ENCODE measurements around the gene BBX.

BBX gene

DNA sequence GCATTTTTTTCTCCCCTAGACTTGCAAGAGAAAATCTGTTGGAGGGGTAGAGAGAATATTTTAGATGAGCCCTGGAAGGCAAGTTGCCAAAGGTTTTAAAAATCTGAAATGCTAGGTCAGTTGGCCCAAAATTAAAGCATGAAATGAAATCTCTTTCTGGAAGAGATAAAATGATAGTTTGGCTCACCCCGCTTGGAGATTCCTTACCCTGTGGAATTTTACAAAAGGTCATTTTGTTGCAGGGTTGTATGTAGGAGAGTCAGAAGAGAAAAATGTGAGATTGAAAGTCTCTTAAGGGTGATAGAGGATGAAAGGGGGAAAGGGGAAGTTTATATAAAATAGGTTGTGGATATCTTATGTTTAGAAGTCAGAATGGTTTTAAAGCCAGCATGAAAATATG, 290.3 kb downstream of the BBX start:
- Histone ChIP-seq H3K4me2 (ENCODE audit: low read length) (peak overlapping the region; percentile 38), H3K9ac (ENCODE audit: low read depth, low read length) (no peak overlapping the region), H3K4me3 (ENCODE audit: low read length) (peak overlapping the region; percentile 20), H3K27me3 (ENCODE audit: control insufficient read depth, insufficient read depth, low read length) (no peaks in the 10 kb centered on the region), H3K4me1 (ENCODE audit: control insufficient read depth, insufficient read depth, low read length) (peaks cover 15% of the 10 kb centered on the region), H3K9me3 (replicated peaks; ENCODE audit: low read length) (no peaks in the 10 kb centered on the region), H3K36me3 (ENCODE audit: insufficient read depth, low read length) (no peaks in the 10 kb centered on the region)

DNA sequence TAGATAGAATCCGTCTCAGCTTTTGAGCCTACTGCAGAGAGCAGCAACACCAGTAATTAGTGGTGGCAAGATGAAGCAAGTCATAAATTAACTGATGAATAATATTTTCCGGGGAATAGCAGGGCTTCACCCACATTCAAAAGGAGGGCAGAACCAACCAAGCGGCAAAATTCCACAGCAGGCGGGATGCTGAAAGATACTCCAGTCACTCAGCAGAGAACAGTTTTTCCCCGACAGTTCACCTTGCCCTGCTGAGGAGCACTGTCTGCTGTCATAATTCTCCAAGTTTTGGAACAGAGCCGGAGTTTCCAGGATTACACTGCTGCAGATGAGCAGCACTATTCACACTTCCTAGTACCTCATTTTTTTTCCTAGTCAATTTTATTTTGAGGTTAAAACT, 293.3 kb downstream of the BBX start:
- Histone ChIP-seq H3K9me3 (replicated peaks; ENCODE audit: low read length) (no peaks in the 10 kb centered on the region), H3K27me3 (ENCODE audit: control insufficient read depth, insufficient read depth, low read length) (no peaks in the 10 kb centered on the region), H3K4me1 (ENCODE audit: control insufficient read depth, insufficient read depth, low read length) (peaks cover 6% of the 10 kb centered on the region), H3K4me2 (ENCODE audit: low read length) (no peak overlapping the region), H3K4me3 (ENCODE audit: low read length) (no peak overlapping the region), H3K36me3 (ENCODE audit: insufficient read depth, low read length) (no peaks in the 10 kb centered on the region), H3K9ac (ENCODE audit: low read depth, low read length) (no peak overlapping the region)

DNA sequence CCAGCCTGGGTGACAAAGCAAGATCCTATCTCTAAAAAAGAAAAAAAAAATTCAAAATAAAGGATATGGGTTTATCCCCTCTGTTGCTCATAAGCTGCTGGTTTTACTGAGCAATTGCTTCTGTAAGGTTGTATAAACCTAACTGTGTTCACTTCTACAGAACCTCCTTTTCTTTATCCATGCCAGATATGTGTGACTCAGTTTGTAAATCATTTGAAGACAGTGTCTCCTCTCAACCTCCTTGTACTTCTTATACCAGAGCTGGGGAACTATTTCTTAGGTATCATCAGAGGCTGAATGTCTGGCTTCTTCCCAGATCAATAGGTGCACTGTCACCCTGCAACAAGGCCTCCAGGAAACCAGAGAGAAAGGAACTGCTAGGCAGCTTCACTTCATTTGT, 294.3 kb downstream of the BBX start:
- H3K36me3 ChIP-seq (ENCODE audit: insufficient read depth, low read length): no peaks in the 10 kb centered on the region
- H3K9ac ChIP-seq (ENCODE audit: low read depth, low read length): no peak overlapping the region
- H3K9me3 ChIP-seq (replicated peaks; ENCODE audit: low read length): no peaks in the 10 kb centered on the region
- no peaks in the 10 kb centered on the region for H3K27me3 ChIP-seq (ENCODE audit: control insufficient read depth, insufficient read depth, low read length)
- no peak overlapping the region for H3K4me3 ChIP-seq (ENCODE audit: low read length)
- peaks cover 6% of the 10 kb centered on the region for H3K4me1 ChIP-seq (ENCODE audit: control insufficient read depth, insufficient read depth, low read length)
- no peak overlapping the region for H3K4me2 ChIP-seq (ENCODE audit: low read length)

DNA sequence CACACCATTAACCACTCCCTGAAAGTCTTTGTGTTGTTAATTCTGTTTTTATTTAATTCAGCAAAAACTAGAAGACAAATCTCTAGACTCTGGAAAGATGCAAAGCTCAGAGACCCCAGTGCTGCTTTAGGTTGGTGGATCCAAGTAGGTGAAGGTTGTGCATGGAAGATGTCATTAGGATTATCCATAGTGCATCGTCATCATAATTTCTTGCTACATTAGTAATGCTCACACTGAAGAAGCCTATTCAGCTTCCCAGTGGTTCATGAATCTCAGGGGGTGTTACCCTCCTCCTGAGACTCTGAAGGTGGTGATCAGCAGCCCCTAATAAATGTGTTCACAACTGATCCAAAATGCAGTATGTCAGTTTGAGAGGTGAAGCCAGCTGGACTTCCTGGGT, 295.3 kb downstream of the BBX start:
- Histone ChIP-seq H3K36me3 (ENCODE audit: insufficient read depth, low read length) (no peaks in the 10 kb centered on the region), H3K4me3 (ENCODE audit: low read length) (no peak overlapping the region), H3K9ac (ENCODE audit: low read depth, low read length) (no peak overlapping the region), H3K27me3 (ENCODE audit: control insufficient read depth, insufficient read depth, low read length) (no peaks in the 10 kb centered on the region), H3K4me2 (ENCODE audit: low read length) (no peak overlapping the region), H3K9me3 (replicated peaks; ENCODE audit: low read length) (no peaks in the 10 kb centered on the region), H3K4me1 (ENCODE audit: control insufficient read depth, insufficient read depth, low read length) (peaks cover under 1% of the 10 kb centered on the region)

DNA sequence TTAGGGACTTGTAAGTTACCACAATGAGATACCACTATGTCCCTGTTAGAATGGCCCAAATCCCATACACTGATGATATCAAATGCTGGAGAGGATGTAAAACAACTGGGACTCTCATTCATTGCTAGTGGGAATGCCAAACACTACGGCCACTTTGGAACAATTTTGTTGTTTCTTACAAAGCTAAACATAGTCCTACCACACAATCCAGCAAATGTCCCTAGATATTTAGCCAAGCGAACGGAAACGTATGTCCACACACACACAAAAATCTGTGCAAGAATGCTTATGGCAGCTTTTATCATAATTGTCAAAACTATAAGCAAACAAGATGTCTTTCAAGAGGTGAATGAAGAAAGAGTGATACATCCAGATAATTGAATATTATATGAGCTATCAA, 296.9 kb downstream of the BBX start:
- no peaks in the 10 kb centered on the region for H3K9me3 ChIP-seq (replicated peaks; ENCODE audit: low read length)
- no peaks in the 10 kb centered on the region for H3K27me3 ChIP-seq (ENCODE audit: control insufficient read depth, insufficient read depth, low read length)
- H3K4me2 ChIP-seq (ENCODE audit: low read length): no peak overlapping the region
- no peak overlapping the region for H3K4me3 ChIP-seq (ENCODE audit: low read length)
- H3K9ac ChIP-seq (ENCODE audit: low read depth, low read length): no peak overlapping the region
- no peaks in the 10 kb centered on the region for H3K4me1 ChIP-seq (ENCODE audit: control insufficient read depth, insufficient read depth, low read length)
- H3K36me3 ChIP-seq (ENCODE audit: insufficient read depth, low read length): no peaks in the 10 kb centered on the region

DNA sequence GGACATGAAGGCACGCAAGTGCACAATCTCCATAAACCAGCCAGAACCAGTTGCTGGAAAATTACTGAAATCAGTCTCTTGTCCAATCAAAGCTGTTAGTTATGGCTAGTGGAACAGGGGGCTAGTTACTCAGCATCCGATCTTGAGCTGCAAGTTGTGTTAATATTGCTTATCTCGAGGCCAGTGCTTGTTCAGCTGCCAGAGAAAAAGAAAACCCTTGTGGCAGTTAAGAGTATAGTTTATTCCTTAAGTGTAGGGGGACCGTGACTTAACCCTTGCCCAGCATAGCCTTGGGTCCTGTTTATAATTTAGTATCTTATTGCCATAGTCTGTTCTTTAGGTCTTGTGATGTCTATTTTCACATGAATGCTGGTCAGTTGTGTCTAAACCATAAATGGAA, 299.5 kb downstream of the BBX start:
- no peak overlapping the region for H3K9ac ChIP-seq (ENCODE audit: low read depth, low read length)
- no peaks in the 10 kb centered on the region for H3K27me3 ChIP-seq (ENCODE audit: control insufficient read depth, insufficient read depth, low read length)
- H3K9me3 ChIP-seq (replicated peaks; ENCODE audit: low read length): no peaks in the 10 kb centered on the region
- no peak overlapping the region for H3K4me2 ChIP-seq (ENCODE audit: low read length)
- H3K4me1 ChIP-seq (ENCODE audit: control insufficient read depth, insufficient read depth, low read length): no peaks in the 10 kb centered on the region
- H3K4me3 ChIP-seq (ENCODE audit: low read length): no peak overlapping the region
- H3K36me3 ChIP-seq (ENCODE audit: insufficient read depth, low read length): no peaks in the 10 kb centered on the region

DNA sequence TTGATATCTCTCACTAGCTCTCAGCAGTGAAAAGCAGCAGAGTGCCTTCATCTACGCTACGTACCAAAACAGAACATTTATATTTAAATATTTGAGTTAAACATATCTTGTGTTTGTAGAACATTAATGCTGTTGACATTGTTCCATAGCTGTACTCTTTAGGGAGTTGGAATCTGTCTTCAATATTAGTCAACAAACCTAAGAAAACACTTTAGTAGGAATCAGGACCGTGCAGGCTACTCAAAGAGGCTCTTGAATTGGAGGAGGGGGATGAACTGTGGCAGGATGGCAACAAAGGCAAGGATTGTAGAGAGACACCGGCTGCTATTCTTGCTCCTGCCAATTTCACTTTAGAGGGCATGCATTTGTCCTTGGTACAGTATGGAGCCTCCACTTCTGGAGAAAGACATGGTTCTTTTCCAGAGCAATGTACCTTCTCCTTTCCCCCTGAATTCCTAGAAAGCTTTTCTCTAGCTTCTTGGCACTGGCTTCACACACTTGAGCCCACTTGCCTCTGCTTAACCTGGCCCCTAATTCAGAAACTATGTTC, 302.1 kb downstream of the BBX start:
- no peak overlapping the region for H3K4me2 ChIP-seq (ENCODE audit: low read length)
- H3K4me1 ChIP-seq (ENCODE audit: control insufficient read depth, insufficient read depth, low read length): no peaks in the 10 kb centered on the region
- H3K9ac ChIP-seq (ENCODE audit: low read depth, low read length): no peak overlapping the region
- no peaks in the 10 kb centered on the region for H3K27me3 ChIP-seq (ENCODE audit: control insufficient read depth, insufficient read depth, low read length)
- no peak overlapping the region for H3K4me3 ChIP-seq (ENCODE audit: low read length)
- no peaks in the 10 kb centered on the region for H3K9me3 ChIP-seq (replicated peaks; ENCODE audit: low read length)
- H3K36me3 ChIP-seq (ENCODE audit: insufficient read depth, low read length): no peaks in the 10 kb centered on the region

DNA sequence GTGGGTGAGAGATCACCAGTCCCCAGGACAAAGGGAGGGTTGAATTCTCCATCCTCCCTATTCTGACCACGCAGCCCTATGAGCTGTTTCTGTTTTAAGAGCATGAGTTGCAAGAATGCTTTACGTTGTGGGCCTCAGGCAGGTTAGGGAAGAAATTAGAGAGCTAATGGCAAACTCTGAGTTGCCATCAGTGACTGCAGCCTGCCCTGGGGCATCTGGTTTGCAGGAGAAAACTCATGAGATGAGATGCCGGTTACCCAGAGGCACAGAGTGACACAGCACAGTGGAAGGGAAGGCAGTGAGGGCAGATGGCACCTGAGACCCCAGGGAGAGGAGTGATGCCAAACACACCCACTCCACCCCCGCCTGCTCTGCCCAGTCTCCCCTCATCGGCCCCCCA, 302.8 kb downstream of the BBX start:
- Histone ChIP-seq H3K27me3 (ENCODE audit: control insufficient read depth, insufficient read depth, low read length) (no peaks in the 10 kb centered on the region), H3K4me1 (ENCODE audit: control insufficient read depth, insufficient read depth, low read length) (no peaks in the 10 kb centered on the region), H3K36me3 (ENCODE audit: insufficient read depth, low read length) (no peaks in the 10 kb centered on the region), H3K9me3 (replicated peaks; ENCODE audit: low read length) (no peaks in the 10 kb centered on the region), H3K4me2 (ENCODE audit: low read length) (no peak overlapping the region), H3K9ac (ENCODE audit: low read depth, low read length) (no peak overlapping the region), H3K4me3 (ENCODE audit: low read length) (no peak overlapping the region)

DNA sequence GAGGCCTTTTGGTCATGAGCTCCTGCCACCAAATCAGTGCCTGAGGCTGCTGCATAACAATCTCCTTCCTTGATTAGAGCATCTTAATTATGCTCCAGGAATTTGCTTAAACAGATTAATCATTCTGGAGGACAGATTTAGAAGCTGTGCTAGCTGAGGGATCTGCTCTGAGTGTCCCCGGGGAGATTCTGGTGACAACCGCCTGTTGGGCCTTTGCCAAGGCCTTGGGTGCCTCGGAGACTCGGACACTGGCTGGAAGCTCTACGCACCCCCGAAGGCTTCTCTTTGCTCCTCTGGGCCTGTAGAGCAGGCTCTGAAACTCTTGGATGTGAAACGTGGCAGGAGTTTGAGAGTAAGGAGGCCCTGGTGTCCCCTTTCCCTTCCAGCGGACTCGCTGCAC, 304.0 kb downstream of the BBX start:
- no peak overlapping the region for H3K4me3 ChIP-seq (ENCODE audit: low read length)
- H3K9me3 ChIP-seq (replicated peaks; ENCODE audit: low read length): no peaks in the 10 kb centered on the region
- no peaks in the 10 kb centered on the region for H3K27me3 ChIP-seq (ENCODE audit: control insufficient read depth, insufficient read depth, low read length)
- no peaks in the 10 kb centered on the region for H3K4me1 ChIP-seq (ENCODE audit: control insufficient read depth, insufficient read depth, low read length)
- H3K36me3 ChIP-seq (ENCODE audit: insufficient read depth, low read length): no peaks in the 10 kb centered on the region
- no peak overlapping the region for H3K9ac ChIP-seq (ENCODE audit: low read depth, low read length)
- H3K4me2 ChIP-seq (ENCODE audit: low read length): no peak overlapping the region

DNA sequence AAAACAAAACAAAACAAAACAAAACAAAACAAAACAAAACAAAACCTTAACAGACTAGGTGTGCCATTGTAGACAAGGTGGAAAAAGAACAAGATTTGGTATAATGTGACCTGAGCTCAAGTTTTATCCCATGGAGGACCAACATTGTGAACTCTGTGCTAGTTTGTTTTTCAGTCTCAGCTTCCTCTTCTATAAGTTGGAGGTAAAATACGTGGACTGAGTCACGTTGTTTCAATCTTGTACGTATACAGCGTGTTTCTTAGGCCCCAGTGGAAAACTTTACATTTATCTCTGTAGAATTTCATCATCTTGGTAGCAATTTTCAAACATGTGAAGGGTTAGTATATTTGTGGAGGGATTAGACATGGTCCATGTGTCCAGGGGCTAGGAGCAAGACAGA, 306.4 kb downstream of the BBX start:
- H3K4me3 ChIP-seq (ENCODE audit: low read length): no peak overlapping the region
- H3K9me3 ChIP-seq (replicated peaks; ENCODE audit: low read length): no peaks in the 10 kb centered on the region
- H3K9ac ChIP-seq (ENCODE audit: low read depth, low read length): no peak overlapping the region
- H3K4me1 ChIP-seq (ENCODE audit: control insufficient read depth, insufficient read depth, low read length): no peaks in the 10 kb centered on the region
- H3K4me2 ChIP-seq (ENCODE audit: low read length): no peak overlapping the region
- H3K36me3 ChIP-seq (ENCODE audit: insufficient read depth, low read length): no peaks in the 10 kb centered on the region
- H3K27me3 ChIP-seq (ENCODE audit: control insufficient read depth, insufficient read depth, low read length): no peaks in the 10 kb centered on the region

DNA sequence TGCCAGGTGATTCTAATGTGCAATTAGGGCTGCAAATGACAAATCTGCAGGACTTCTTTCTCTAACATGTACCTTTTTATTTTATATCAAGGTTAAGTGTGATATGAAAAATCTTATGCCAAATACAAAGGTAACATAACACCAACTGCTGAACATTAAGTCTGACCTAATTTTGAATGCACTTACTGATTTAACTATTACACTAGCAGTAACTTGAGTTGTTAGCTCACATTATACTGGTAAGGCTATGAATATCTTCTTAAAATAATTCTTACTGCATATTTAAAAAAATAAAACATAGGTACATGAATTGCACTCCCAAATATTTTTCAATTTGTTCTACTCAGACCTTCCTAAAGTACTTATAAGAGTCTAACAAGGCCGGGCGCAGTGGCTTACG, 308.8 kb downstream of the BBX start:
- Histone ChIP-seq H3K36me3 (ENCODE audit: insufficient read depth, low read length) (no peaks in the 10 kb centered on the region), H3K4me1 (ENCODE audit: control insufficient read depth, insufficient read depth, low read length) (no peaks in the 10 kb centered on the region), H3K9ac (ENCODE audit: low read depth, low read length) (no peak overlapping the region), H3K4me2 (ENCODE audit: low read length) (no peak overlapping the region), H3K4me3 (ENCODE audit: low read length) (no peak overlapping the region), H3K27me3 (ENCODE audit: control insufficient read depth, insufficient read depth, low read length) (no peaks in the 10 kb centered on the region), H3K9me3 (replicated peaks; ENCODE audit: low read length) (no peaks in the 10 kb centered on the region)

DNA sequence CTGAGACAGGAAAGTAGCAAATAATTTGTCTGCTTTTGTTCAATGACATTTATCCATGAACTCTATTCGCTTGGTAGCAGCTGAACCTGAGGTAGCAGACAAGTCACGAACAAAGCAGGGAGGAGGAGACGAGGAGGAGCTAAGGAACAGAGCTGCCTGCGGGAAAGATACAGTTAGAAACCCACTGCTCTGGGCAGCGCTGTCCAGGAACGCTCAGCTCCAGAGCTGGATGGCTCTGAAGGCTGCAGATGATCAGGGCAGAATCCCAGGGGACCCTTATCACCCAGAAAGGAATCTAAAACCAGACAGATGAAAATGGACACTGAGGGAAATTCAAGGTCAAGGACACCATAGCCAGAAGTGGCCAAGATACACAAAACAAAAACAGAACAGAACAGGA, 310.3 kb downstream of the BBX start:
- H3K9me3 ChIP-seq (replicated peaks; ENCODE audit: low read length): no peaks in the 10 kb centered on the region
- no peaks in the 10 kb centered on the region for H3K4me1 ChIP-seq (ENCODE audit: control insufficient read depth, insufficient read depth, low read length)
- no peaks in the 10 kb centered on the region for H3K27me3 ChIP-seq (ENCODE audit: control insufficient read depth, insufficient read depth, low read length)
- H3K4me2 ChIP-seq (ENCODE audit: low read length): no peak overlapping the region
- H3K4me3 ChIP-seq (ENCODE audit: low read length): no peak overlapping the region
- no peaks in the 10 kb centered on the region for H3K36me3 ChIP-seq (ENCODE audit: insufficient read depth, low read length)
- H3K9ac ChIP-seq (ENCODE audit: low read depth, low read length): no peak overlapping the region

All from skeletal muscle satellite cell (primary cell).